ENCODE measurements around the gene RNF31. TPM values are rescaled to one million over a fixed set of nuclear protein-coding genes. Genes with fewer than 3 reads are reported as not detected.

RNF31 gene
- 37.1 and 38.4 TPM in 2 replicates for total RNA-seq

GRCh38 chr14:24146978-24147760 lies at the start of gene RNF31:
RNF31 (plus strand) TSS chr14:24147498; CDS start chr14:24147699, 201 bp downstream.

GRCh38 chr14:24114532-24115421 lies 32.5 kb upstream of the RNF31 start, which contains the start of the genes DCAF11 and NRL:
DCAF11 (plus strand) TSS chr14:24114777; CDS start chr14:24115595, 818 bp downstream.
NRL (minus strand) TSS chr14:24114949; CDS start chr14:24082848, 32,101 bp downstream.

GRCh38 chr14:24130380-24130716 lies 16.9 kb upstream of the RNF31 start, which contains the start of gene FITM1:
FITM1 (plus strand) TSS chr14:24130659; CDS start chr14:24131564, 905 bp downstream.

GRCh38 chr14:24135834-24136683 lies 11.2 kb upstream of the RNF31 start, which contains the start of gene PSME1:
PSME1 (plus strand) TSS chr14:24136194; CDS start chr14:24136263, 69 bp downstream.

GRCh38 chr14:24141097-24141880 lies 6.0 kb upstream of the RNF31 start, which contains the start of gene EMC9:
EMC9 (minus strand) TSS chr14:24141591; CDS start chr14:24141304, 287 bp downstream.

GRCh38 chr14:24146453-24146977 lies 783 bp upstream of the RNF31 start, which contains the start of gene PSME2:
PSME2 (minus strand) TSS chr14:24146610; CDS start chr14:24146581, 29 bp downstream.

GRCh38 chr14:24160850-24161804 lies 13.8 kb downstream of the RNF31 start, which contains the start of gene IRF9:
IRF9 (plus strand) TSS chr14:24161265; CDS start chr14:24162145, 880 bp downstream.

GRCh38 chr14:24171422-24172260 lies 24.3 kb downstream of the RNF31 start, which contains the start of gene REC8:
REC8 (plus strand) TSS chr14:24172080; CDS start chr14:24172553, 473 bp downstream.

GRCh38 chr14:24188251-24189058 lies 41.2 kb downstream of the RNF31 start, which contains the start of gene IPO4:
IPO4 (minus strand) TSS chr14:24188816; CDS start chr14:24188787, 29 bp downstream.

GRCh38 chr14:24195186-24196070 lies 48.1 kb downstream of the RNF31 start, which contains the start of gene TM9SF1:
TM9SF1 (minus strand) TSS chr14:24195441; CDS start chr14:24195019, 422 bp downstream.

Other genes with a start within 250 kb of the RNF31 start
- gene DHRS4, start 193.7 kb upstream of the RNF31 start, total RNA-seq = 39.0 and 58.4 TPM in 2 replicates
- gene DHRS4L2, start 158.6 kb upstream of the RNF31 start, total RNA-seq = 11.6 and 15.7 TPM in 2 replicates
- gene CARMIL3, start 95.5 kb upstream of the RNF31 start, total RNA-seq = not detected in 2 replicates
- gene CPNE6, start 75.9 kb upstream of the RNF31 start, total RNA-seq = not detected in 2 replicates
- gene PCK2, start 53.2 kb upstream of the RNF31 start, total RNA-seq = 4.4 and 9.4 TPM in 2 replicates
- gene DCAF11, start 32.7 kb upstream of the RNF31 start, total RNA-seq = 58.8 and 60.2 TPM in 2 replicates
- 0.82 and 0.97 TPM in 2 replicates for gene NRL, start 32.5 kb upstream of the RNF31 start, total RNA-seq
- 0.13 TPM in 1 of 2 replicates, not detected in the other for gene FITM1, start 16.8 kb upstream of the RNF31 start, total RNA-seq
- 118 and 158 TPM in 2 replicates for gene PSME1, start 11.3 kb upstream of the RNF31 start, total RNA-seq
- gene EMC9, start 5.9 kb upstream of the RNF31 start, total RNA-seq = 17.6 and 28.3 TPM in 2 replicates
- gene PSME2, start 888 bp upstream of the RNF31 start, total RNA-seq = 124 and 147 TPM in 2 replicates
- gene IRF9, start 13.8 kb downstream of the RNF31 start, total RNA-seq = 55.4 and 72.4 TPM in 2 replicates
- gene REC8, start 24.6 kb downstream of the RNF31 start, total RNA-seq = 2.3 and 2.5 TPM in 2 replicates
- gene IPO4, start 41.3 kb downstream of the RNF31 start, total RNA-seq = 22.2 and 46.8 TPM in 2 replicates
- 30.3 and 60.7 TPM in 2 replicates for gene TM9SF1, start 47.9 kb downstream of the RNF31 start, total RNA-seq
- not detected in 2 replicates for gene TSSK4, start 58.2 kb downstream of the RNF31 start, total RNA-seq
- 13.4 and 38.1 TPM in 2 replicates for gene CHMP4A, start 66.0 kb downstream of the RNF31 start, total RNA-seq
- 6.3 and 7.7 TPM in 2 replicates for gene MDP1, start 68.6 kb downstream of the RNF31 start, total RNA-seq
- 259 and 308 TPM in 2 replicates for gene NEDD8, start 84.9 kb downstream of the RNF31 start, total RNA-seq
- gene GMPR2, start 85.4 kb downstream of the RNF31 start, total RNA-seq = 97.6 and 118 TPM in 2 replicates
- gene TINF2, start 95.1 kb downstream of the RNF31 start, total RNA-seq = 41.1 and 55.2 TPM in 2 replicates
- gene TGM1, start 115.7 kb downstream of the RNF31 start, total RNA-seq = 0.32 and 1.6 TPM in 2 replicates
- 16.0 and 27.5 TPM in 2 replicates for gene RABGGTA, start 124.1 kb downstream of the RNF31 start, total RNA-seq
- gene DHRS1, start 152.3 kb downstream of the RNF31 start, total RNA-seq = 6.9 and 10.8 TPM in 2 replicates
- gene NOP9, start 152.4 kb downstream of the RNF31 start, total RNA-seq = 18.5 and 29.8 TPM in 2 replicates
- gene CIDEB, start 160.5 kb downstream of the RNF31 start, total RNA-seq = 3.7 and 3.8 TPM in 2 replicates
- 2.6 and 5.0 TPM in 2 replicates for gene LTB4R2, start 162.6 kb downstream of the RNF31 start, total RNA-seq
- gene LTB4R, start 164.0 kb downstream of the RNF31 start, total RNA-seq = 2.4 and 4.2 TPM in 2 replicates
- gene ADCY4, start 187.6 kb downstream of the RNF31 start, total RNA-seq = 61.5 and 89.6 TPM in 2 replicates
- 4.9 TPM in 2 replicates for gene RIPK3, start 192.5 kb downstream of the RNF31 start, total RNA-seq
- gene NFATC4, start 220.7 kb downstream of the RNF31 start, total RNA-seq = 3.2 and 7.4 TPM in 2 replicates